Activated CD8-positive, alpha-beta memory T cell treated with anti-CD3 and anti-CD28 coated beads for 1 hour (primary cell): ENCODE results near the gene ATP5F1D.

Experiments used
- DNase-seq, 2 donors: peaks; one replicate each; pipeline ENCODE4 v3.0.0-alpha.2; 2020; ENCODE audit warnings: low read depth in 1 of 2; ENCODE audit errors: extremely low read depth in 1 of 2

The ATP5F1D gene

DNA sequence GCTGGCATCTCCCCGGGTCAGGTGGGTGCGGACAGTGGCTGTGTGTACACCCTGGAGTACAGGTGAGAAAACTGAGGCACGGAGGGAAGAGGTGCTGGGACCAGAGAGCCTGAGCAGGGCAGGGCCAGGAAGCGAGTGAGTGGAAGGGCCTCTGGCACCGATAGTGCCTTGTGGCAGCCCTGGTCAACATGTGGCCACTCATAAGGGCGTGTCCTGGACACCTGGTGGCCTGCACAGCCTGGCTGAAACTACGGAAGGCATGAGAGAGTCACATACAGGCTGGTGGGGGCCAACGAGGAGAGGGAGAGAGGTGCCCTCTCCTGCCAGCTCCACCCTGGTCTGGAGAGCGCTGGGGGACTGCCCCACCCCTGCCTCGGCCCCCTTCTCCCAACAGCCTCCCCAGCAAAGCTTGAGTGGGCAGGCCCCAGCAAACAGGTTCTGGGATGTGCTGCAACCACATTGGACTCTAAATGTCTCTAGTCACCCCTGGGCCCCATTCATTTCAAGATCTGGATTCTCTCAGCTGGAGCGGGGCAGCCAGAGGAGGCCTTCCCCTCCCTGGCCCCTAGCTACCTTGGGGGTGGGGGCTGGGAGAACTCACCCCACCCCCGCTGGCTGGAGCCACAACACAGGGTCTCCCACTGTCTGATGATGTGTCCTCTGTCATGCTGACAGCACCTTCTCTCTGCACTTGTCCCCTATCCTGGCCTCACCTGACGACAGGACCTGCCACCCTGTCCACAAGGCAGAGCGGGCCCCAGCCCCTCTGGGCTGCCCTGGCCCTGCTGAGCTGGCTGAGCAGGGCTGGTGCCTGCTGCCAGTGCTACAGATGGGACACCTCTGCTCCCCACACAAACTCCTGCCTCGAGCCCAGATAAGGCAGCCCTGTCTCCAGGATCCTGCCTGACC lies 9.6 kb upstream of the ATP5F1D start:
- no peak for DNase-seq

DNA sequence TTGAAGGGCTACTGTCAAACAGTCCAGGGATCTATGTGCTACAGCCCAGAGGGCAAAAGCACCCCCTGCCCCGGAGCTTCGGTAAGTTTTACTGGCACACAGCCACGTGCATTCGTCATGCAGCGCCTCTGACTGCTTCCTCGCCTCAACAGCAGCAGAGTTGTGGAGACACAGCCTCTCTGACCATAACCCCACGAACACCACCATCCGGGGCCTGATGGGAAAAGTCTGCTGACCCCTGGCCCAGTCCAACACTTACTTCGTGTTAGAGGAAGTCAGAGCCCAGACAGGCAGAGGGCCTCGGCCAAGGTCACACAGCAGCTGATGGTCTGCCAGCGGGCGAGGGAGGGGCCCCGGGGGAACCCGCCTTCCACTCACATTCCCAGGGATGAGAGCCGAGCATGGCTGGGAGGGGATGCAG lies 8.9 kb upstream of the ATP5F1D start:
- no peak for DNase-seq

DNA sequence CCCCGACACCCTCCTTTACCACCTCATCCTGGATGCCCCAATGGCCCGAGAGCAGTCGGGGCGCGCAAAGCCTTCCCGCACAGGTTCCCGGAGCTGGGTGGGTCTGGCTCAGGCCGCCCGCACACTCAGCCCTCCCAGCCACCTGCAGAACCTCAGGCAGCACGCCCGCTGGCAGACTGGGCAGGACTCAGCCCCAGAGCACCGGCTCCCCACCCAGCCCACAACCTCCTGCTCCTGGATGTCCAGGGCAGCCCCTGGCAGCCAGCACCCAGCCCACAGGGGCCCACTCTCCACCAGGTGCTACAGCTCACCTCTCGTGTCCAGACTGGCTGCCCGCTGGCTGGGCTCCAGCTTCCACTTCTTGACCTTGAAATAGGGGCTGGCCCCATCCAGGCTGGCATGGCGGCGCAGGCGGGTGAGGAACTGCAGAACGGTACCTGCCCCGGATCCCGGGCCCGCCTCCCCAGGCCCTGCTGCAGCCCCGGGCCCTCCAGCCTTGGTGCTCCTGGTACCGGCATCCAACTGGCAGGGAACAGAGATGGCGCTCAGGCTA lies 8.4 kb upstream of the ATP5F1D start:
- no peak for DNase-seq

DNA sequence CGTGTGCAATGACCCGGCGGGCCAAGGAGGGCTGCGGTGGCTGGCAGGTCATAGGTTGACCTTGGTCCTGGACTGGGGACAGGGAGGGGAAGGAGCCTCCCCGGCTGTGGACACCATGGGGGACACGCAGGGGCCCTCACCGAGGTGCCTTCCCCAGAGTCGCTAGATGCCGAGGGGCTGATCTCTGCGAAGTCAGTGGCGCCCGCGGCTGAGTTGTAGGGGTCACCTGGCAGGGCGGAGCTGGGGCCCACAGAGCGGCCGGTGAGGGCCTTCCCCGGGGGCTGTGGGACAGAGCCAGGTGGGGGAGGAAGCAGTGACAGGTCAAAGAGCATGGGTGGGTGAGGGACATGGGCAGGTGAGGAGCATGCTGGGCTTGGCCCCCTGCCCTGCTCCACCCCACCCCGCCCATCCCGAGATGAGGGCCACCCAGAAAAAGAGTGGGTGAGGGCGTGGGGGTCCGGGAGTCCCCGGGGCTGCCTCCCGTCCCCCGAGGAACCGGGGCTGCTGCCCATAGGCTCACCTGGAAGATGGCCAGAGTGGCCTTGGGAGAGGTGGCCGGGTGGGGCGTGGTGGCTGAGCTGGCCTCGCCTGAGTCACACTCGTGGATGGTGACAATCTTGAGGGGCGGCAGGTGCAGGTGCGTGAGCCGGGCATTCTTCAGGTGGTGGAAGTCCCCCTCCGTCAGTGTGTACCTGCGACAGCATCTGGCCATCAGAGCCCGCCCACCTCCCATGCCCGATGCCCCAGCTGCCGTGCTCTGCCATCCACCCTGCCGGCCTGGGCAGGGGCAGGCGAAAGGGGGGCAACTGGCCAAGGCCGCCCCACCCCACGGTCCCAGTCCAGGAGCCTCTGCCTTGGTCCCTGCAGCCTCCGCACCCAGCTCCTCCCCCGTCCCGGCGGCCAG lies 7.2 kb upstream of the ATP5F1D start:
- no peak for DNase-seq

- no peak for DNase-seq
Observed at GRCh38 chr19:1234955-1235380, 6.6 kb upstream of the ATP5F1D start.

- no peak for DNase-seq
Observed at GRCh38 chr19:1235625-1236538, 5.7 kb upstream of the ATP5F1D start.

- DNase-seq = no peak
Observed at GRCh38 chr19:1236576-1236975, 5.0 kb upstream of the ATP5F1D start.

GRCh38 chr19:1237027-1237659 lies 4.4 kb upstream of the ATP5F1D start:
- no peak for DNase-seq

DNA sequence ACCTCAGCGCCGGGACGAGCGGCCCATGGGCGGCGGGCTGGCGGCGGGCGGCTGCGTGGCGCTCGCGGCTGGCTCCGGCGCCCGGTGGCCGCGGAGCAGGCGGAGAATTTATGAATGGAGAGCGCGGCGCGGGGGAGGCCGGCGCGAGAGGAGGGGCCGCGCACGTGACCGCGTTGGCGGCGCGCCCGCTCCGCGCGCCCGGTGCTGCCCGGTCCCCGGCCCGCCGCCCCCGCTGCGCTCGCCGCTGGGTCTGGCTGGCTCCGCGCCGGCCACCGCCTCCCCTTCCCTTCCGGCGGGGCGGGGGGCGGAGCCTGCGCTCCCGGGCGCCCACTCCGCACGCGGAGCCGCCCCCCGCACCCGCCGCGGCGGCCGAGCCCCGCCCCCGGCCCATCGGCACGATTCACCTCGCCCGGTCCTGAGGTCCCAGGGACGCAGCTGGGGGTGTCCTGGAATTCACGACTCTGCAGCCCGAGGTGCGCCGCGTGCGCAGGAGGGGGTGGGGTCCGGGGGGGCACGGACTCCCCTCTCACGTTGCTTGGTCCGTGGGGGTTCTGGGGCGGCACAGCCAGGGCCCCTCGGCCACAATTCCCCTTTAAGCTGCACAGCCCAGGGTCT lies 3.7 kb upstream of the ATP5F1D start, which contains the start of gene CBARP:
TSS of gene CBARP (minus strand) at position 252 of the 615 bp plus-strand sequence. CDS start 1,905 bp downstream, outside the sequence.
- no peak for DNase-seq

GRCh38 chr19:1238369-1239303 lies 2.9 kb upstream of the ATP5F1D start:
- no peak for DNase-seq

- DNase-seq = no peak
Observed at GRCh38 chr19:1239420-1239795, 2.1 kb upstream of the ATP5F1D start.

GRCh38 chr19:1239796-1240737 lies 1.5 kb upstream of the ATP5F1D start:
- DNase-seq = peak; percentile 86 to 88

GRCh38 chr19:1240925-1241324 lies 626 bp upstream of the ATP5F1D start:
- DNase-seq = no peak

DNA sequence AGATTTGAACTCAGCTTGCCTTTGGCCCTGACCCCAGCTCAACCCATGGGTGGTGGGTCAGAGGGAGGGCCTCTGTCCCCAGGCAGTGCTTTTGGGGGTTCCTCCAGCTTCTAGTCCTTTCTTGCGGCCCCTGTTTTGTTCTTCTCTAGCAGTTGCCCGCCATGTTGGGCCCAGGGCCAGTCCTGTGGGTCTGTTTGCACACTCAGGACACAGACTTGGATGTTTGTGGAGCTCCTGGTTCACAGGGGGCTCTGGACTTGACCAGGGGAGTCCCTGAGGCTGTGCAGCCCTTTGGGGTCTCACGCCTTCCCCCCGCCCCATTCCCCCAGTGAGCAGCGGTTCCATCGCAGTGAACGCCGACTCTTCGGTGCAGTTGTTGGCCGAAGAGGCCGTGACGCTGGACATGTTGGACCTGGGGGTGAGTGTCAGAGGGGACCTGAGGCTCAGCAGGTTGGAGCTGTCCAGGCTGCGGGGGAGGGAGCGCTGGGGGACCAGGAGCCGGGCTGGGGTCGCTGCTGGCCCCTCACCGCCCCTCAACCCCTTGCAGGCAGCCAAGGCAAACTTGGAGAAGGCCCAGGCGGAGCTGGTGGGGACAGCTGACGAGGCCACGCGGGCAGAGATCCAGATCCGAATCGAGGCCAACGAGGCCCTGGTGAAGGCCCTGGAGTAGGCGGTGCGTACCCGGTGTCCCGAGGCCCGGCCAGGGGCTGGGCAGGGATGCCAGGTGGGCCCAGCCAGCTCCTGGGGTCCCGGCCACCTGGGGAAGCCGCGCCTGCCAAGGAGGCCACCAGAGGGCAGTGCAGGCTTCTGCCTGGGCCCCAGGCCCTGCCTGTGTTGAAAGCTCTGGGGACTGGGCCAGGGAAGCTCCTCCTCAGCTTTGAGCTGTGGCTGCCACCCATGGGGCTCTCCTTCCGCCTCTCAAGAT lies 2.5 kb downstream of the ATP5F1D start:
- peak; percentile 74 to 84 for DNase-seq

- DNase-seq = no peak
Observed at GRCh38 chr19:1244693-1245451, 3.3 kb downstream of the ATP5F1D start.
